Stimulated activated CD4-positive, alpha-beta T cell treated with anti-CD3 and anti-CD28 coated beads, Interleukin-15, amount 100 ng/mL, for 24 hours (primary cell): ENCODE measurements around the gene GTSE1.
A peak's percentile ranks its signal among the peaks of the same experiment; 100 is the strongest.

Experiments used
- DNase-seq: peaks from one replicate; pipeline ENCODE4 v3.0.0-alpha.2; 2020

Gene GTSE1

DNA sequence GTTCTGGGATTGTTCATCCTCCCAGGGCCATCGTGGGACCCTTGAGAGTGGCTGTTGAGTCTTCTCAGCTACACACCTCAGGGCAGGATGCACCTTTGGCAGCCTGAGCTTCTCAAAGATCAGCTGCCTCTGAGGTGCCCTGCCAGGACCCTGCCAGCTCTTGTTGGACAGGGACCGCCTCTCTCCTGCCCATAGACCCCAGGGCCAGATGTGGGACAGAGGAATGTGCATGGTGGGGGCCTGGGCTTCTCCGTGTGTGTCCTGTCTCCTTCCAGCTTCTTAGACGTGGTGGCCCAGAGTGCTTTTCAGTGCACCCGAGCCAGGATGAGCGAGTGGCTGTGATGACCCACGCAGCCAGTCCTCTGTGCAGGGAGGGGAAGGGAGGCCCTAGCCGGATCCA lies 32.9 kb downstream of the GTSE1 start:
- DNase-seq = no peak

DNA sequence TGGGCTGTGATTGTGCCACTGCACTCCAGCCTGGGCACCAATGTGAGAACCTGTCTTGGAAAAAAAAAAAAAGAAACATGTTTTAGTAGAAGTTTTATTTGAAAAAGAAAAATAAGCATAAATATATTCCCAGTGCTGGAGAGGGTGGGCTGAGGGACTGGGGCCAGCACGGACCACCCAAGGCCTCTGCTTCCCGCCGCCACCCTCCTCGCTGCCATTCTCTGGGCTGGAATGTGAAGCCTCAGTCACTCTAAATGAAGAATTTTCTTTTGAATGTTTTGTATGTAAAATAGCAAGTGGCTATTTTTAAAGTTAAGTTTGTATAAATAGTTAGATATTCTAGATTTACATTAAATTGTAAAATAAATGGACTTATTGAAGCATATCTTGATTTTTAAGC lies 33.8 kb downstream of the GTSE1 start:
- DNase-seq = no peak

DNA sequence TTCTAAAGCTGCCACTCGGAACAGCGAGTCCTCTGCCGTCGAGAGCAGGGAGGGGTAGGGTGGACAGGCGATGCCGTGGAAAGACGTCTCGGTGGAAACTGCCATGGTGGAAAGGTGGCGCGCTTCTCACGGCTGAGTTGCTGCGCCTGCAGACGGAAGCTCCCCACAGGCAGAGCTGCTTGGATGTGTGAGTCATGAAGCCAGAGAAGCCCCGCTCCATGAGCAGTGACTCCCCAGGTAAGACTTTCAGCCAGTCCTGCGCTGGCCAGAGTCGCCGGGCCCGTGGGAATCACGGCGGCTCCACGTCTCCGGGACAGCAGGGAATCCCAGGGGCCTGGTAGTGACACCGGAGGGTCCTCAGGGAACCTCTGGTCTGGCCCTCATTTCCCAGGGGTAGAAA lies 34.8 kb downstream of the GTSE1 start:
- DNase-seq = no peak

GRCh38 chr22:46335201-46336118 lies 38.8 kb downstream of the GTSE1 start, which contains the start of gene TRMU:
Gene TRMU, plus strand, starts transcription at chr22:46335714. Its CDS starts 51 bp downstream, at chr22:46335765.
- DNase-seq = peak; percentile 85

GRCh38 chr22:46336119-46337078 lies 39.7 kb downstream of the GTSE1 start:
- DNase-seq = peak; percentile 31

- DNase-seq = no peak
Measured at GRCh38 chr22:46337870-46338269, 41.2 kb downstream of the GTSE1 start.

DNA sequence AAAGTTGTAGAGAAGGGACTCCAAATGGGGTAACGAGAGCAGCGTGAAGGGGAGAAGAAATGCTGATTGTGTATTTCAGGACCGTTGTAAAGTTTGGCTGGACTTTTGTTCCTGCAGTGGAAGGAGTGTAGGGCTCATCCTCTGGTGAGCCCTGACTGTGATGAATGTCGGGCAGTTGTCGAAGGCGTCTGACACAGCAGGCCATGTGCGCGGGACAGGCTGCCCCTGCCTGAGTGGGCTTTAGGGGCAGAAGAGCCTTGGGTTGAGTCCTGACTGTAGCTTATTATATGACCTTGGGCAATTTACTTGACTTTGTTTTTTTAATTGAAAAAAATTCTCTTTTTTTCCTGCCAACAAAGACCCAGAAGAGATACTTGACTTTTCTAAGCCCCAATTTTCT lies 42.0 kb downstream of the GTSE1 start:
- no peak for DNase-seq

- DNase-seq = no peak
Measured at GRCh38 chr22:46339956-46340355, 43.3 kb downstream of the GTSE1 start.

- no peak for DNase-seq
Measured at GRCh38 chr22:46340676-46341075, 44.0 kb downstream of the GTSE1 start.

DNA sequence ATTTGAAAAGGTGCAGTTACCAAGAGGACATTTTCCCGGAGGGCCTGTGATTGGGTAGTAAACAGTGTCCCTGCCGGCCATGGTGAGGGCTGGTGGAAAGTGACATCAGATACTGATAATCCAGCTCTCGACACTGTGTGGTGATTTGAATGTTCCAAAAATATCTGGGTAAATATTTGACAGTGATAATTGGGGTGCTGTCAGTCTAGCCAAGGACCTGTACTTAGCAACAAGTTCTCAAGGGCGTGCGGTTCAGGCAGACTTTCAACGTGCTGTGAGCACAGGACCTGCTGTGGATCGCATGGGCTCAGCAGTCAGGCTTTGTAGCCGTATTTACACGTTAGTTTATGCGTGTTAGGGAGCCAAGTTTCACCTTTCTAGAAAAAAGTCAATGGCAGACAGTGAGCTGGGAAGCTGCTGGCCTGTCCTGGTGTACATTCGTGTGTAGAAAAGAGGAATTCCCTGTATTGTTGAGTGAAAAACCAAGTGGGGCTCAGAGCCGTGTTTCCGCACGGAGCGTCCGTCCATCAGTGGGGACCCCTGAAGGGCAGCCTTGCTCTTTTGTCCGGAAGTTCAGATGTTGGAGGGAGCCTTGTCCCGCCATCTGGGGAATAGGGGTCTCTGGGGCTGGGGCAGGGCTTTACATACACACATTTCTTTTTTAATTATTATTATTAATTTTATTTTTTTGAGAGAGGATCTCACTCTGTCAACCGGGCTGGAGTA lies 50.2 kb downstream of the GTSE1 start:
- no peak for DNase-seq

DNA sequence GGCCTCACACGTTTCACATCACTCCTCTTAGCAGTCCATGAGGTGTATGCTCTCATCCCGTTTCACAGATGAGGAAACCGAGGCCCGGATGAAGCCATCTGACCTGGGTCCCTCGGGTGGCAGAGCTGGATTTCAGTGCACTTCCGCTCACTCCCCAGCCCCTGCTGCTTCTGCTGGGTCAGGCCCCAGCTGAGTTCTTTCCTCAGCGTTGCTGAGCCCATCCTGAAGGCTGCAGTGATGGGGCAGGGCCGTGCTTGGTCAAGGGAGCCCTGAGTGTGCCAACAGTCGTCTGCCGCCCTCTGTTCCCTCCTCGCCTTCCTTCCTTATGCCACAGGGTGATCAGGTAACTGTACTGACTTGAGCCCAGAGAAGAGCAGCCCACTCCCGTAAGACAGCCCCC lies 51.0 kb downstream of the GTSE1 start:
- DNase-seq = no peak

GRCh38 chr22:46348099-46348695 lies 51.5 kb downstream of the GTSE1 start:
- no peak for DNase-seq

GRCh38 chr22:46349238-46349637 lies 52.6 kb downstream of the GTSE1 start:
- DNase-seq = no peak

DNA sequence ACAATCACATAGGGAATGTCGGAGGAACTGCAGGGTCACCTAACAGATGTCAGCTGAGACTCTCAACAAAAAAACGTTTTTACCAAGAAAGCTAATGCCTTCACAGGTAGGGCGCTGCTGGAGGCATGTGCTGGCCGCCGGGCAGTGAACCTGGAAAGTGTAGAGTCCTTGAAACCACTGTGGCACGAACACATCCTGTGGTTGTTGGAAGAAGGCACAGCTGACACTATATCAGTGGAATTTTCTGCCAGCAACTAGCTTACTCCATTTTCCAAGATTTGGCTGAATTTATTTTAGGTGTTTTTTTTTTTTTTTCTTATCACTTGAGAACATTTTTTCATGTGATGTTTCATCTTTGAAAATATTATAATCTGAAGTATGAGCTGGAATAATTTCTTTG lies 53.0 kb downstream of the GTSE1 start:
- DNase-seq = no peak

DNA sequence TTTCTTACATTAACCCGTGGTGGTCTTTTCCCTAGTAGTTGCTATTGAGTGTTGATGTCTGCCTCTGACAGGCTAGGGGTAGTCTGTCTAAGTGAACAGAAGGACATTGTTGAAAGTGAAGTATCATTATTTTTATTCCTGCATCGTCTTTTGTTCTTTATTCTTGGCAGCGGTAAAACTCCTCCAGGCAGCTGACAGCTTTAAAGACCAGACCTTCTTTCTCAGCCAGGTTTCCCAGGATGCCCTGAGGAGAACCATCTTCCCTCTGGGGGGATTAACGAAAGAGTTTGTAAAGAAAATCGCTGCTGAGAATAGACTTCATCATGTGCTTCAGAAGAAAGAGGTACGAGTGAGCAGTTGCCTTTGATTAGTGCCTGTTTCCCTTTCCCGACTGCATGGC lies 53.5 kb downstream of the GTSE1 start:
- no peak for DNase-seq

GRCh38 chr22:46350646-46351045 lies 54.0 kb downstream of the GTSE1 start:
- no peak for DNase-seq

GRCh38 chr22:46351131-46351735 lies 54.6 kb downstream of the GTSE1 start:
- DNase-seq = no peak

- no peak for DNase-seq
Measured at GRCh38 chr22:46351767-46352166, 55.1 kb downstream of the GTSE1 start.

GRCh38 chr22:46352276-46352675 lies 55.6 kb downstream of the GTSE1 start:
- DNase-seq = no peak

DNA sequence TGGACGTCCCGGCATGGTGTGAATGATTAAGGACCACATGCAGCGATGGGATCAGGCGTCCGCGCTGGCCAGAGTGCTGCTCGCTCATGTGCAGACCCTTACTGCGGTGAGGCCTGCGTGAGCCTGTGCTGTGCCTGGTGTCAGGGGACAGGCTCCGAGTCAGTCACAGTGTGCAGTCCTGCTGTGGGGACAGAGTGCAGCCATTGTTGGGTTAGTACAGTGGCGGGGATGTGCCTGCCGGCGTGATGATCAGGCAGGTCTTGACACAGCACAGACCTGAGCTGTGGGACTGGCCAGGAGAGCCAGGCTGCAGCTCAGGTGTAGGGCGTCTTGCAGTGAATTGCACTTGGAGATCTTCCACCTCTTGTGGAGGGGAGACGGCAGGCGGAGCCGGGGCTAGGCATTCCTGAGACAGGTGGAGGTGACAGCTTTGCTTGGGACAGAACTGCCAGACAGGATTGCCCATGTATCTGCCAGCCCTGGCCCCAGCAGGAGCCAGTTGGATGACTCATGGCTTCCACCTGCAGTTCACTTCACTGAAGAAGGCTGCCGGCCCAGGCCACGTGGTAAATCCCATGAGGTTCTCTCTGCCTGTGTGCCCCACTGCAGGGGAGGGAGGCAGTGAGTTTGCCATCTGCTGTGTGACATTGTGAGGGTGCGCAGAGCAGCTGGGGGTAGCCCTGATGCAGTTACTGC lies 56.2 kb downstream of the GTSE1 start:
- DNase-seq = peak; percentile 39

DNA sequence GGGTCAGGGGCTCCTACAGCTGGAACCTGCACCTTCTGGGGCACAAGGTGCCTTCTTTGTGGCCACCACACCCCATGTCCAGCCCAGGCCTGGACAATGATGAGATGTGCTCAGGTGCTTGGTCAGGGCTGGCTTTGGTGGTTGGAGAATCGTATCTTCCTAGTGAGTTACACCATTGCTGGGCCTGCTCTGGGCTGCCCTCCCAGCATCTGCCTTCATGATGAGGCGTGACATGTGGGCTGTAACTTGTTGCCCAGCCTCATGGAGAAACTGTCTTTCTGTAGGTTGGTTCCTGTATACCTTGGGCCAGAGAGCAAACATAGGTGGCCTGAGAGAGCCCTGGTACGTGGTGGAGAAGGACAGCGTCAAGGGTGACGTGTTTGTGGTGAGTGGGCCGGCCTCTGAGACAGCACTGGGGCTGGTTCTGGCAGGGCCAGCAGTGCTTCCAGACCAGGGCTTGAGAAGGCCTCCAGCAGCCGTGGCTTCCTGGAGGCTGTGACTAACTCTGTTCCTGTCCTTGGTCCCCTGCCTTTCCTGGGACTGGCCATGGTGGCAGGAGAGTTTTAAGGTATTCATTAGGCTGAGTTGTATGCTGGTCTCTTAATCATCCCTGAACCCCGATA lies 56.9 kb downstream of the GTSE1 start:
- no peak for DNase-seq
